Astrocyte (in vitro differentiated cells and primary cell): ENCODE results near the gene BAZ1A. TPM values are rescaled to one million over a fixed set of nuclear protein-coding genes. Genes with fewer than 3 reads are reported as not detected.
"Not testable (repeated sequence)": the region's sequence is repeated elsewhere in the genome, so short reads cannot be mapped to it uniquely, and the experiment has no call there.

ENCODE experiments used
- DNase-seq: peaks from one replicate; pipeline ENCODE4 v3.0.0-alpha.2; 2010; ENCODE audit warnings: low read depth
- FAIRE-seq: peaks from 2 replicates; lab custom pipeline; 2011; peaks lifted over from hg19 to GRCh38; lab: Jason Lieb, UNC
- H2AFZ ChIP-seq: 2 replicates; pipeline ENCODE4 v1.6.0; 2012; ENCODE audit warnings: low read depth, low read length, inconsistent platforms
- H3K27ac ChIP-seq: 2 replicates; pipeline ENCODE4 v1.5.1; 2011; ENCODE audit warnings: low read depth, low read length, inconsistent platforms
- H3K27me3 ChIP-seq: 2 replicates; pipeline ENCODE4 v1.6.0; 2011; ENCODE audit warnings: low read length, inconsistent platforms; ENCODE audit not compliant: insufficient read depth
- H3K36me3 ChIP-seq: 2 replicates; pipeline ENCODE4 v1.5.1; 2011; ENCODE audit warnings: low read length, inconsistent platforms; ENCODE audit not compliant: insufficient read depth
- H3K4me1 ChIP-seq: 2 replicates; pipeline ENCODE4 v1.5.1; 2011; ENCODE audit warnings: low read length, inconsistent platforms; ENCODE audit not compliant: insufficient read depth
- H3K4me2 ChIP-seq: 2 replicates; pipeline ENCODE4 v1.6.0; 2012; ENCODE audit warnings: low read length, inconsistent platforms
- H3K4me3 ChIP-seq: 2 replicates; pipeline ENCODE4 v1.5.1; 2011; ENCODE audit warnings: low read depth, mild to moderate bottlenecking, low read length, inconsistent platforms; ENCODE audit not compliant: insufficient read depth
- H3K79me2 ChIP-seq: 2 replicates; pipeline ENCODE4 v1.6.0; 2012; ENCODE audit warnings: mild to moderate bottlenecking, low read length, inconsistent platforms; ENCODE audit not compliant: insufficient read depth
- H3K9ac ChIP-seq: 2 replicates; pipeline ENCODE4 v1.6.0; 2012; ENCODE audit warnings: mild to moderate bottlenecking, low read length, inconsistent platforms
- H3K9me3 ChIP-seq: 2 replicates; pipeline ENCODE4 v1.5.1; 2012; ENCODE audit warnings: low read depth, mild to moderate bottlenecking, low read length, inconsistent platforms; ENCODE audit not compliant: insufficient read depth
- H4K20me1 ChIP-seq: 2 replicates; pipeline ENCODE4 v1.6.0; 2012; ENCODE audit warnings: low read length, inconsistent platforms; ENCODE audit not compliant: insufficient read depth
- H3K27ac Mint-ChIP-seq: one replicate; pipeline ENCODE4 v1.8.0; 2021; ENCODE audit warnings: mild to moderate bottlenecking, mixed read lengths; ENCODE audit not compliant: unreplicated experiment
- H3K27me3 Mint-ChIP-seq: one replicate; pipeline ENCODE4 v1.8.0; 2021; ENCODE audit warnings: low read depth, mixed read lengths; ENCODE audit not compliant: unreplicated experiment
- H3K36me3 Mint-ChIP-seq: one replicate; pipeline ENCODE4 v1.8.0; 2021; ENCODE audit warnings: low read depth, mixed read lengths; ENCODE audit not compliant: unreplicated experiment
- H3K4me1 Mint-ChIP-seq: one replicate; pipeline ENCODE4 v1.8.0; 2021; ENCODE audit warnings: low read depth, mixed read lengths; ENCODE audit not compliant: unreplicated experiment
- H3K4me3 Mint-ChIP-seq: one replicate; pipeline ENCODE4 v1.8.0; 2021; ENCODE audit warnings: mild to moderate bottlenecking, moderate library complexity, mixed read lengths; ENCODE audit not compliant: unreplicated experiment
- H3K9me3 Mint-ChIP-seq: one replicate; pipeline ENCODE4 v1.8.0; 2021; ENCODE audit warnings: mild to moderate bottlenecking, mixed read lengths; ENCODE audit not compliant: unreplicated experiment
- EZH2 ChIP-seq: IDR thresholded peaks from 2 replicates; pipeline ENCODE4 v1.6.1; 2012; ENCODE audit warnings: mild to moderate bottlenecking, low read length, inconsistent platforms; ENCODE audit not compliant: insufficient read depth
- total RNA-seq: library from RNA; stranded (reverse); gene quantifications from 2 replicates; pipeline ENCODE4 v1.2.1, GENCODE V29; 2021
- TF ChIP-seq, protein P1 (sequence below): IDR thresholded peaks from 2 replicates; pipeline ENCODE4 v1.5.1; 2011; ENCODE audit warnings: low read depth, mild to moderate bottlenecking, inconsistent platforms, low read length, moderate library complexity; ENCODE audit not compliant: insufficient read depth

The BAZ1A gene
- total RNA-seq, 1 donor from 2014 or later: 36.9 TPM

DNA sequence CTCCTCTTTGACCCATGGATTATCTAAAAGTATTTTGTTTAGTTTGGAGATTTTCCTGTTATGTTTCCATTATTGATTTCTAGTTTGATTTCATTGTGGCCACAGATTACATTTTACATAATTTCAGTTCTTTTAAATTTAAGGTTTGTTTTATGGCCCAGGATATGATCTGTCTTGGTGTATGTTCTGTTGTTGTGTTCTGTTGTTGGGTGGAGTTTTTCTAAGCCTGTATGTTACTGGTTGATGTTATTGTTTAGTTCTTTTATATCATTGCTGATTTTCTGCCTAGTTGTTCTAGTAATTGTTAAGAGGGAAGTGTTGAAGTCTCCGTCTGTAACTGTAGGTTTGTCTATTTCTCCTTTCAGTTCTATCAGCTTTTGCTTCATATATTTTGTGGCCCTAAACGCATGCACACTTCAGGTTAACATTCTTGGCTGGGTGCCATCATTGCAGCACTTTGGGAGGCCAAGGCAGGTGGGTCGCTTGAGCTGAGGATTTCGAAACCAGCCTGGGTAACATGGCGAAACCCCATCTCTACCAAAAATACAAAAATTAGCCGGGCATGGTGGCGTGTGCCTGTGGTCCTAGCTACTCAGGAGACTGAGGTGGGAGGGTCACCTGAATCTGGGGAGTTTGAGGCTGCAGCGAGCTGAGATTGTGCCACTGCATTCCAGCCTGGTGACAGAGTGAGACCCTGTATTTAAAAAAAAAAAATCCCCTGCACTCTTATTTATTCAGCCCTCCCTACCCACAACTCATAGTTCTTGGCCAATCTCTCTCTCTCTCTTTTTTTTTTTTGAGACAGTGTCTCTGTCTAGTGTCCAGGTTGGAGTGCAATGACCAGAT lies 132.7 kb downstream of the BAZ1A start:
- Histone ChIP-seq H3K27ac (no peak overlapping the region), H3K27me3 (no peaks in the 10 kb centered on the region)
- no peaks in the 10 kb centered on the region for H3K36me3 Mint-ChIP-seq

DNA sequence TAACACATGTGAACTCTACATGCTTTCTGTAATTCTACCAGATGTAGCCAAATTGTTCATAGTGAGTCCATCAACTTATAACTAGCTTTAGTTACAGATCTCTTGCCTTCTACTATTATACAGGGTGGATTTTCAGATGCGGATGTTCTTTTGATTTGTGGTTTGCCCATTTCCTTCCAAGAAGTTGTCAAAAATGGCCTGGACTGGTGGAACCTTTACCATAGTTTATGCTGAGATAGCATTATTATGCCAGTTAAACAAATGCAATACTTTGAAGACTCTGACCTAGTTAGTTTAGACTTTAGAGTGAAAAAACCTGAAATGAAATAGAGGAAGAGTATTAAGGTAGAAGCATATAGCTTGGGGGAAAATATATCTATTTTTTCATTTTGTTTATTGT lies 133.3 kb downstream of the BAZ1A start:
- Mint-ChIP-seq H3K36me3 (no peaks in the 10 kb centered on the region), H3K4me3 (no peak overlapping the region), H3K9me3 (peaks cover 2% of the 10 kb centered on the region), H3K27me3 (no peaks in the 10 kb centered on the region), H3K4me1 (peaks cover 16% of the 10 kb centered on the region), H3K27ac (peak overlapping the region; percentile 14)
- Histone ChIP-seq H3K4me2 (no peak overlapping the region), H2AFZ (no peak overlapping the region), H4K20me1 (no peaks in the 10 kb centered on the region), H3K4me1 (no peaks in the 10 kb centered on the region), H3K9me3 (no peaks in the 10 kb centered on the region), H3K27ac (no peak overlapping the region), H3K36me3 (no peaks in the 10 kb centered on the region), H3K4me3 (no peak overlapping the region), H3K27me3 (no peaks in the 10 kb centered on the region), H3K79me2 (no peaks in the 10 kb centered on the region), H3K9ac (no peak overlapping the region)
- TF ChIP-seq EZH2: no peak
- TF ChIP-seq, protein P1, sequence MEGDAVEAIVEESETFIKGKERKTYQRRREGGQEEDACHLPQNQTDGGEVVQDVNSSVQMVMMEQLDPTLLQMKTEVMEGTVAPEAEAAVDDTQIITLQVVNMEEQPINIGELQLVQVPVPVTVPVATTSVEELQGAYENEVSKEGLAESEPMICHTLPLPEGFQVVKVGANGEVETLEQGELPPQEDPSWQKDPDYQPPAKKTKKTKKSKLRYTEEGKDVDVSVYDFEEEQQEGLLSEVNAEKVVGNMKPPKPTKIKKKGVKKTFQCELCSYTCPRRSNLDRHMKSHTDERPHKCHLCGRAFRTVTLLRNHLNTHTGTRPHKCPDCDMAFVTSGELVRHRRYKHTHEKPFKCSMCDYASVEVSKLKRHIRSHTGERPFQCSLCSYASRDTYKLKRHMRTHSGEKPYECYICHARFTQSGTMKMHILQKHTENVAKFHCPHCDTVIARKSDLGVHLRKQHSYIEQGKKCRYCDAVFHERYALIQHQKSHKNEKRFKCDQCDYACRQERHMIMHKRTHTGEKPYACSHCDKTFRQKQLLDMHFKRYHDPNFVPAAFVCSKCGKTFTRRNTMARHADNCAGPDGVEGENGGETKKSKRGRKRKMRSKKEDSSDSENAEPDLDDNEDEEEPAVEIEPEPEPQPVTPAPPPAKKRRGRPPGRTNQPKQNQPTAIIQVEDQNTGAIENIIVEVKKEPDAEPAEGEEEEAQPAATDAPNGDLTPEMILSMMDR: no peak
- FAIRE-seq: no peak
- DNase-seq: no peak

More for the DNA sequence above, 132.7 kb downstream of the BAZ1A start:
- DNase-seq (no peak), FAIRE-seq (no peak)
- Histone ChIP-seq H2AFZ (no peak overlapping the region), H4K20me1 (no peaks in the 10 kb centered on the region), H3K79me2 (no peaks in the 10 kb centered on the region), H3K4me1 (no peaks in the 10 kb centered on the region), H3K9me3 (no peaks in the 10 kb centered on the region), H3K4me2 (no peak overlapping the region), H3K9ac (no peak overlapping the region), H3K36me3 (no peaks in the 10 kb centered on the region), H3K4me3 (no peak overlapping the region)
- Mint-ChIP-seq H3K9me3 (peaks cover 2% of the 10 kb centered on the region), H3K4me3 (no peak overlapping the region), H3K27me3 (no peaks in the 10 kb centered on the region), H3K27ac (peak overlapping the region; percentile 30), H3K4me1 (peaks cover 16% of the 10 kb centered on the region)
- no peak for TF ChIP-seq EZH2
- TF ChIP-seq, protein P1: no peak

DNA sequence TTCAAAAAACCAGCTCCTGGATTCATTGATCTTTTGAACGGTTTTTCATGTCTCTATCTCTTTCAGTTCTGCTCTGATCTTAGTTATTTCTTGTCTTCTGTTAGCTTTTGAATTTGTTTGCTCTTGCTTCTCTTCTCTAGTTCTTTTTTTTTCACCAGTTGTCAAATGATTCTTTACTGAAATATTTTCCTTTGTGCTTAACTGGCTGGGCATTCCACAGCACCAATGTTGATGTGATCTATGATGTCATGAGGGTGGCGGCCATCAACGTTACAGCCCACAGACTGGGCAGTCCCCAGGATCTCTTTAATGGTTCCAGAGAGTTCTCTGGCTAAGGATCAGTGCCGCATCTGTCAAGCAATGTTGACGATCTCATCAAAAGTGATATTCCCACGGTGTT lies 135.0 kb downstream of the BAZ1A start:
- H3K27me3 ChIP-seq, H3K36me3 Mint-ChIP-seq, H3K4me2 ChIP-seq, H3K27me3 Mint-ChIP-seq, H4K20me1 ChIP-seq, H3K27ac ChIP-seq, H3K79me2 ChIP-seq, H3K9me3 Mint-ChIP-seq, H3K4me1 ChIP-seq, FAIRE-seq, H3K4me3 ChIP-seq, H2AFZ ChIP-seq, H3K36me3 ChIP-seq, H3K9me3 ChIP-seq, H3K9ac ChIP-seq: not testable (repeated sequence)
- H3K4me3 Mint-ChIP-seq: peak overlapping the region; percentile 1
- DNase-seq: peak; percentile 53
- H3K27ac Mint-ChIP-seq: peak overlapping the region; percentile 49
- peaks cover 13% of the 10 kb centered on the region for H3K4me1 Mint-ChIP-seq

DNA sequence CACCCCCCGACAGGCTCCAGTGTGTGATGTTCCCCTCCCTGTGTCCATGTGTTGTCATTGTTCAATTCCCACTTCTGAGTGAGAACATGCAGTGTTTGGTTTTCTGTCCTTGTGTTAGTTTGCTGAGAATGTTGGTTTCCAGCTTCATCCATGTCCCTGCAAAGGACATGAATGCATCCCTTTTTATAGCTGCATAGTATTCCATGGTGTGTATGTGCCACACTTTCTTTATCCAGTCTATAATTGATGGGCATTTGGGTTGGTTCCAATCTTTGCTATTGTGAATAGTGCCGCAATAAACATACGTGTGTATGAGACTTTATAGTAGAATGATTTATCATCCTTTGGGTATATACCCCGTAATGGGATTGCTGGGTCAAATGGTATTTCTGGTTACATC lies 138.1 kb downstream of the BAZ1A start:
- H3K4me1 ChIP-seq, DNase-seq, H3K9ac ChIP-seq, H3K4me3 ChIP-seq, H3K4me2 ChIP-seq, H3K79me2 ChIP-seq, H3K27me3 Mint-ChIP-seq, H3K9me3 Mint-ChIP-seq, H3K4me3 Mint-ChIP-seq, H3K27ac Mint-ChIP-seq, H4K20me1 ChIP-seq, H3K36me3 Mint-ChIP-seq, H3K27ac ChIP-seq, H3K27me3 ChIP-seq, H3K36me3 ChIP-seq, H3K9me3 ChIP-seq, FAIRE-seq, H2AFZ ChIP-seq: not testable (repeated sequence)
- peaks cover 15% of the 10 kb centered on the region for H3K4me1 Mint-ChIP-seq
